Lower leg skin (tissue), 3 donors: ENCODE data around the gene NKIRAS1.

Experiments
- POLR2A ChIP-seq, 2 donors: fragments of 450-650 bp; IDR thresholded peaks; one replicate each; pipeline ENCODE4 v1.6.1; 2016 to 2017; ENCODE audit warnings: antibody characterized with exemption in 2 of 2, mild to moderate bottlenecking in 1 of 2, moderate library complexity in 1 of 2
- TF ChIP-seq, protein P1 (sequence below), 3 donors: fragments of 450-650 bp; IDR thresholded peaks; one replicate each; pipeline ENCODE4 v1.5.1; 2016; ENCODE audit warnings: antibody characterized with exemption in 3 of 3, mild to moderate bottlenecking in 3 of 3, moderate library complexity in 2 of 3

DNA sequence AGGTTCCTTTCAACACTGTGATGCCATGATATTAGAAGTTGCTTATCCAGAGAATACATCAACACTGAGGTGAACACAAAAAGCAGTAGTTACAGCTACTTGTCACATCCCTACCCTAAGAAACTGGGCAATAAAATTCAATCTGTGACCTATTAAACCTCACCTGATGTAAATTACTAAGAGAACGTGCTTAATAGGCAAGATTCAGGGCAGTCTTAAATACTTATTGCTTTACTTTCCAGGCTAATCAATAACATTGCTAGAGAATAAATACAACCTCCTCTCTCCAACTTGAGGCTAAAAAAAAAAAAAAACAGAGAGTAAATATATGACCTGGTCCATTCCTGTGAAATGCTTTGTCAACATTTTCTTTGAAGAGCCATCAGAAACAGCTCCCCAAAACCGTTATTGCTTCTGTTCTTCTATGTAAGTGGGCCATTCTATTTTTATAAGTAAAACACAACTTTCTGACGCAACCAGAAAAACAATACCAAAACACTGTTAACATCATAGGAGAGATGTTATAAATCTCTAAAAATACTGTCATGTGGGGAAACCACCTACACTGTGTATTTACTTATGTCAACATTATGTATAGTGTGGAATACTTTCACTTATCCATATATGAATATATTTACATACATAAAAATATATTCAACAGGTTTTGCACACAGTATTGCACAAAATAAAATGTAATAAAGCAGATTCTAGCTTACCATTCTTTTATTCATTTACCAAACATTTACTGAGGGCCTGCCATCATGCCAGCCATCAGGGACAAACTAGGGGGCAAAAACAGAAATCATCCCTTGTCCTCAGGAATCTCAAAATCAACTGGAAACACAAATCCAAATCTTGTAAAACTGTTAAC is 2.7 kb downstream of the NKIRAS1 start:
- TF ChIP-seq, protein P1, sequence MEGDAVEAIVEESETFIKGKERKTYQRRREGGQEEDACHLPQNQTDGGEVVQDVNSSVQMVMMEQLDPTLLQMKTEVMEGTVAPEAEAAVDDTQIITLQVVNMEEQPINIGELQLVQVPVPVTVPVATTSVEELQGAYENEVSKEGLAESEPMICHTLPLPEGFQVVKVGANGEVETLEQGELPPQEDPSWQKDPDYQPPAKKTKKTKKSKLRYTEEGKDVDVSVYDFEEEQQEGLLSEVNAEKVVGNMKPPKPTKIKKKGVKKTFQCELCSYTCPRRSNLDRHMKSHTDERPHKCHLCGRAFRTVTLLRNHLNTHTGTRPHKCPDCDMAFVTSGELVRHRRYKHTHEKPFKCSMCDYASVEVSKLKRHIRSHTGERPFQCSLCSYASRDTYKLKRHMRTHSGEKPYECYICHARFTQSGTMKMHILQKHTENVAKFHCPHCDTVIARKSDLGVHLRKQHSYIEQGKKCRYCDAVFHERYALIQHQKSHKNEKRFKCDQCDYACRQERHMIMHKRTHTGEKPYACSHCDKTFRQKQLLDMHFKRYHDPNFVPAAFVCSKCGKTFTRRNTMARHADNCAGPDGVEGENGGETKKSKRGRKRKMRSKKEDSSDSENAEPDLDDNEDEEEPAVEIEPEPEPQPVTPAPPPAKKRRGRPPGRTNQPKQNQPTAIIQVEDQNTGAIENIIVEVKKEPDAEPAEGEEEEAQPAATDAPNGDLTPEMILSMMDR (IDR thresholded peaks at IDR 0.05), result no peak
- no peak for TF ChIP-seq POLR2A (IDR thresholded peaks at IDR 0.05)
